Measurements from ENCODE around the gene MFSD1.

DNA sequence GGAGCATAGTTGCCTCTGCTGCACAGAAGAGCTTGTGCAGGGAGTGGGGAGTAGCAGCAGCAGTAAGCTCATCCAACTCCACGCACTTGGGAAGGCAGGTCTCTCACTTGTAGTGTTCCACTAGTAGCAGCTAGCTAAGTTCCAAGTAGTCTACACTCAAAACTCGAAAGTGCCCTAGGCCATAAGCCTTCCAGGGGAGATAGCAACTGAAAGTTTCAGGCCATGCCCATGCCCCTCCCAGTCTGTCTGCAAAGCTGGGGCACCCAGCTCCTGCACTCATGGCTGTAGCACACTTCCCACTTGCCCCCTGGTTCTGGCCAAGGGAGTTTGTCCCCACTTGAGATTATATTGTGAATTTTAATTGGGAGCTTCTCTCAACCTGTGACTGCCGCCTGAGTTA, 57.5 kb downstream of the MFSD1 start:
- TF ChIP-seq, protein P1, sequence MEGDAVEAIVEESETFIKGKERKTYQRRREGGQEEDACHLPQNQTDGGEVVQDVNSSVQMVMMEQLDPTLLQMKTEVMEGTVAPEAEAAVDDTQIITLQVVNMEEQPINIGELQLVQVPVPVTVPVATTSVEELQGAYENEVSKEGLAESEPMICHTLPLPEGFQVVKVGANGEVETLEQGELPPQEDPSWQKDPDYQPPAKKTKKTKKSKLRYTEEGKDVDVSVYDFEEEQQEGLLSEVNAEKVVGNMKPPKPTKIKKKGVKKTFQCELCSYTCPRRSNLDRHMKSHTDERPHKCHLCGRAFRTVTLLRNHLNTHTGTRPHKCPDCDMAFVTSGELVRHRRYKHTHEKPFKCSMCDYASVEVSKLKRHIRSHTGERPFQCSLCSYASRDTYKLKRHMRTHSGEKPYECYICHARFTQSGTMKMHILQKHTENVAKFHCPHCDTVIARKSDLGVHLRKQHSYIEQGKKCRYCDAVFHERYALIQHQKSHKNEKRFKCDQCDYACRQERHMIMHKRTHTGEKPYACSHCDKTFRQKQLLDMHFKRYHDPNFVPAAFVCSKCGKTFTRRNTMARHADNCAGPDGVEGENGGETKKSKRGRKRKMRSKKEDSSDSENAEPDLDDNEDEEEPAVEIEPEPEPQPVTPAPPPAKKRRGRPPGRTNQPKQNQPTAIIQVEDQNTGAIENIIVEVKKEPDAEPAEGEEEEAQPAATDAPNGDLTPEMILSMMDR (IDR thresholded peaks at IDR 0.05) = no peak
- TF ChIP-seq POLR2A (IDR thresholded peaks at IDR 0.05) = no peak

Measured in adrenal gland (tissue), 5 donors.